OCI-LY7 (cell line): Measurements from ENCODE around the gene KRT75.

Source experiments
- CTCF ChIP-seq: fragments of 200-600 bp; sonication (generic); conservative IDR thresholded peaks from 2 replicates; pipeline ENCODE4 v1.5.1; 2014; ENCODE audit warnings: mild to moderate bottlenecking, antibody characterized with exemption, low read length, moderate library complexity, mixed read lengths
- EZH2phosphoT487 ChIP-seq: fragments of 200-600 bp; sonication (generic); IDR thresholded peaks from 2 replicates; pipeline ENCODE4 v1.6.1; 2018; ENCODE audit warnings: low read depth, borderline replicate concordance, mild to moderate bottlenecking, mixed run types, antibody characterized with exemption, low read length, moderate library complexity, mixed read lengths

GRCh38 chr12:52413782-52414345, 20.3 kb downstream of the KRT75 start:
- TF ChIP-seq CTCF (peak; percentile 50), EZH2phosphoT487 (no peak)
